WERI-Rb-1 (cell line): ENCODE results near the gene AGAP1.

ENCODE experiments used
- DNase-seq: peaks from one replicate; pipeline ENCODE4 v3.0.0-alpha.2; 2020
- H3K27ac ChIP-seq: fragments of 250-450 bp; sonication (Bioruptor Pico); 2 replicates; pipeline ENCODE4 v1.5.1; 2020; ENCODE audit warnings: mild to moderate bottlenecking, moderate library complexity
- H3K27me3 ChIP-seq: fragments of 250-450 bp; sonication (Bioruptor Pico); 2 replicates; pipeline ENCODE4 v1.5.1; 2021; ENCODE audit warnings: mild to moderate bottlenecking, low read depth, moderate library complexity; ENCODE audit not compliant: insufficient read depth, severe bottlenecking
- H3K36me3 ChIP-seq: fragments of 250-450 bp; sonication (Bioruptor Pico); 2 replicates; pipeline ENCODE4 v1.5.1; 2020; ENCODE audit warnings: mild to moderate bottlenecking, moderate library complexity
- H3K4me3 ChIP-seq: 2 replicates; pipeline ENCODE4 v1.5.1; 2011; ENCODE audit warnings: low read depth, mild to moderate bottlenecking, control low read depth, low read length
- H3K9me3 ChIP-seq: fragments of 250-450 bp; sonication (Bioruptor Pico); 2 replicates; pipeline ENCODE4 v1.5.1; 2021; ENCODE audit warnings: mild to moderate bottlenecking, moderate library complexity; ENCODE audit not compliant: severe bottlenecking
- TF ChIP-seq, protein P1 (sequence below): IDR thresholded peaks from 2 replicates; pipeline ENCODE4 v1.5.1; 2011; ENCODE audit warnings: low read depth, mild to moderate bottlenecking, control low read depth, inconsistent platforms, low read length

The AGAP1 gene

DNA sequence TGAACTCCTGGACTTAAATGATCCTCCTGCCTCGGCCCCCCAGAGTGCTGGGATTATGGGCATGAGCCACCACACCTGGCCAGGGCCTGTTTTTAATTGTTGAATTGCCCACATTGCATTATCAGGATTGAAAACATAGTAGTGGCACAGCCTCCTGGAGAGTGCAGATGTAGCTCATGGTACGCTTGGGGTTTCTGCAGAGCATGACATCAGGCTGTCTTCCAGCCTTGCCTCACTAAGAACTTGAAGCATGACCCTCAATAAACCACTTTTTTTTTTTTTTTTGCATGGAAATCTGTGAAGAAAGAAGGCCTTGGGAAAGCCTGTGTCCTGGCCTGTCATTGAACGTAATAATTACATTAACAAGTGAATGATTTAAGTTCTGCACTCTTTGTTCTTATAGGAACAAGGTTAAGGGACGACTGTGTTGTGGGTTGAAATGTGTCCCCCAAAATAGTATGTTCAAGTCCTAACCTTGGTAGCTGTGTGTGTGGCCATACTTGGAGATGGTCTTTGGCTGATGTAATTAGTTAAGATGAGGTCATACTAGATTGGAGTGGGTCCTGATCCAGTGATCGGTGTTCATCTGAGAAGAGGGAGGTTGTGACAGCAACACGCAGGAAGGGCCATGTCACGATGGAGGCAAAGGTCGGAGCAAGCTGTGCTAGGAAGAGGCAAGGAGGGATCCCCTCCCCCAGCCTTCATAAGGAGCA, 90.2 kb downstream of the AGAP1 start:
- Histone ChIP-seq H3K36me3 (no peaks in the 10 kb centered on the region), H3K4me3 (no peak overlapping the region), H3K9me3 (no peaks in the 10 kb centered on the region), H3K27ac (no peak overlapping the region), H3K27me3 (no peaks in the 10 kb centered on the region)
- no peak for DNase-seq
- TF ChIP-seq, protein P1, sequence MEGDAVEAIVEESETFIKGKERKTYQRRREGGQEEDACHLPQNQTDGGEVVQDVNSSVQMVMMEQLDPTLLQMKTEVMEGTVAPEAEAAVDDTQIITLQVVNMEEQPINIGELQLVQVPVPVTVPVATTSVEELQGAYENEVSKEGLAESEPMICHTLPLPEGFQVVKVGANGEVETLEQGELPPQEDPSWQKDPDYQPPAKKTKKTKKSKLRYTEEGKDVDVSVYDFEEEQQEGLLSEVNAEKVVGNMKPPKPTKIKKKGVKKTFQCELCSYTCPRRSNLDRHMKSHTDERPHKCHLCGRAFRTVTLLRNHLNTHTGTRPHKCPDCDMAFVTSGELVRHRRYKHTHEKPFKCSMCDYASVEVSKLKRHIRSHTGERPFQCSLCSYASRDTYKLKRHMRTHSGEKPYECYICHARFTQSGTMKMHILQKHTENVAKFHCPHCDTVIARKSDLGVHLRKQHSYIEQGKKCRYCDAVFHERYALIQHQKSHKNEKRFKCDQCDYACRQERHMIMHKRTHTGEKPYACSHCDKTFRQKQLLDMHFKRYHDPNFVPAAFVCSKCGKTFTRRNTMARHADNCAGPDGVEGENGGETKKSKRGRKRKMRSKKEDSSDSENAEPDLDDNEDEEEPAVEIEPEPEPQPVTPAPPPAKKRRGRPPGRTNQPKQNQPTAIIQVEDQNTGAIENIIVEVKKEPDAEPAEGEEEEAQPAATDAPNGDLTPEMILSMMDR, result no peak

DNA sequence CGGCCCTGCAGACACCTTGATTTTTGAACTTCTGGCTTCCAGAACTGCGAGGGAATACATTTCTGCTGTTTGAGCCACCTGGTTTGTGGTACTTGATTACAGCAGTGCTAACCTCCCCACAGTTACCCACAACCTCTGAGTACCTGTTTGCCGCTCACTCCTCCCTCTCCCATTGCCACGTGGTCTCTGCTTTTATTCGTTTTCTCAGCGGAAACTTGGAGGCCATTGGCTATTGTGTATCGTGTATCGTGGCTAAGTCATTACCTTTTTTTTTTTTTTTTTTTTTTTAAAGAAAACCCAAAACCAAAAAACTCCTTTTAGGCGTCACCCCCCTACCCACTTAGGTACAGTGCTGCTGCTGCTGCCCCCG, 90.8 kb downstream of the AGAP1 start:
- no peak overlapping the region for H3K27ac ChIP-seq
- H3K36me3 ChIP-seq, result no peaks in the 10 kb centered on the region
- TF ChIP-seq, protein P1, result no peak
- H3K9me3 ChIP-seq, result no peaks in the 10 kb centered on the region
- DNase-seq, result no peak
- no peaks in the 10 kb centered on the region for H3K27me3 ChIP-seq
- no peak overlapping the region for H3K4me3 ChIP-seq

DNA sequence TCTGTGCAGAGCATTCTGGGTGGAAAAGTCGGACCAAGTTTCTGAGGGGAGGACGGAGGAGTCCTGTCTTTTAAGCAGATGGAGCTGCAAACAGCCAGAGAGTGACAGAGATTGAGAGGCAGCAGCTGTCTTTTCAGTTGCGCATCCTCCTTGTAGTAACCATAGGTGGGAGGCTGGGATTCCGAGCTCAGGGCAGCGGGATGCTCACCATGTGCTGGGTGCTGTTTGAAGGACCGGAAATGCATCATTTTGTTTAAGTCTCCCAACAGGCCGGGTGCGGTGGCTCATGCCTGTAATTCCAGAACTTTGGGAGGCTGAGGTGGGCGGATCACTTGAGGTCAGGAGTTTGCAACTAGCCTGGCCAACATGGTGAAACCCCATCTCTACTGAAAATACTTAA, 93.4 kb downstream of the AGAP1 start:
- no peaks in the 10 kb centered on the region for H3K36me3 ChIP-seq
- no peak overlapping the region for H3K4me3 ChIP-seq
- no peak overlapping the region for H3K27ac ChIP-seq
- no peak for DNase-seq
- TF ChIP-seq, protein P1, result no peak
- no peaks in the 10 kb centered on the region for H3K27me3 ChIP-seq
- no peaks in the 10 kb centered on the region for H3K9me3 ChIP-seq

DNA sequence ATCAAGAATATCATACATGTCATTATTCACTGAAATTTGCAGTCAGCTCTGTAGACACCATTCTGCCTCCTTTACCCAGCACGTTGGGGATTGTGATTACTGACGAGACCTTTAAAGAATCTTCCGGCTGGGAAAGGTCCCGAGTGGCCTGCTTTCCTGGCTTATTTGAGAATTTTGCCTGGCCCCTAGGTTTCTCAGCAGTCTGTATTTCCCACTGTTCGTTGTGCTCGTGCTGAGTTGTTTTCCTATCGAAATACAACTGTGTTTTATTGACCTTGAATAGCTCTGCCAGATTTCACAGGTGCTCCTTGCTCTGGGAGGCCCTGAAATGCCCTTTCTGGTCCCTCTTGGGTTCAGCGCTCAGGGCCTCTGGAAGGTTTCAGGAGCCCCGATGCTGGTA, 94.9 kb downstream of the AGAP1 start:
- TF ChIP-seq, protein P1, result no peak
- Histone ChIP-seq H3K9me3 (no peaks in the 10 kb centered on the region), H3K4me3 (no peak overlapping the region), H3K27me3 (no peaks in the 10 kb centered on the region), H3K27ac (no peak overlapping the region), H3K36me3 (no peaks in the 10 kb centered on the region)
- DNase-seq, result no peak

DNA sequence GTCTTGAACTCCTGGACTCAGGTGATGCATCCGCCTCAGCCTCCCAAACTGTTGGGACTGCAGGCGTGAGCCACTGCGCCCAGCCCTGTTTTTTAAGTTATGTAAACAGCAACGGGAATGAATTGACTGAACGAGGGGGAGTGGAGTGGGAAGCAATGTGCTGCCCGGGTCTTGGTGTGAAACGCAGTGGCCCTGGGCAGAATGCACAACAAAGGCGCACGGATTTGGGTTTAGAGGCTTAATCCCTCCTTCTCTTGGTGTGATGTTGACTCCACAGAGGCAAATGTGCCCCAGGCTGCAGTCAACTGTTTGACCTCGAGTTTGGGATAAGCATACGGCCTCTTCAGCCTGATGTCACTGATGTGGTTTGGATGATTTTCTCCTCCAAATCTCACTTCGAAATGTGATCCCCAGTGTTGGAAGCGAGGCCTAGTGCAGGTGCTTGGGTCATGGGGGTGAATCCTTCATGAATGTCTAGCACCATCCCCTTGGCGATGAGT, 97.4 kb downstream of the AGAP1 start:
- Histone ChIP-seq H3K27me3 (no peaks in the 10 kb centered on the region), H3K27ac (no peak overlapping the region), H3K36me3 (no peaks in the 10 kb centered on the region), H3K4me3 (no peak overlapping the region), H3K9me3 (no peaks in the 10 kb centered on the region)
- DNase-seq, result no peak
- TF ChIP-seq, protein P1, result no peak

DNA sequence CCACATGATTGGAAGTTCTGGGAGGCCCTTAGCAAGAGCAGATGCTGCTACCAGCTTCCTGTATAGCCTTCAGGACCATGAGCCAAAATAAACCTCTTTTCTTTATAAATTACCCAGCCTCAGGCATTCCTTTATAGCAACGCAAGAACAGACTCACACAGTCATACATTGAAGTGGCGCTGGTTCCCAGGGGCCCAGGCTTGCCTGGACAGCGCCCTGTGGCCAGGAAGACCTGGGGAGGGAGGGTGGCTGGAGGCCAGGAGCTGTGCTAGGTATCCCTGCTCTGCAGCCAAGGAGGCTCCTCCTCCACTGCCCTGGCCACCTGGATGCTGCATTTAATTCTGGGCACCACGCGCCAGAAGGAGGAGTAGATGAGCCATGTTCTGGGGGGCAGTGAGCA, 98.1 kb downstream of the AGAP1 start:
- TF ChIP-seq, protein P1, result no peak
- no peak overlapping the region for H3K4me3 ChIP-seq

More for the DNA sequence above, 98.1 kb downstream of the AGAP1 start:
- Histone ChIP-seq H3K27ac (no peak overlapping the region), H3K27me3 (no peaks in the 10 kb centered on the region), H3K36me3 (no peaks in the 10 kb centered on the region), H3K9me3 (no peaks in the 10 kb centered on the region)
- no peak for DNase-seq
